CD4-positive, alpha-beta T cell treated with Interleukin-15 for 4 hours (primary cell): ENCODE results near the gene GLCE.

Experiments
- DNase-seq: peaks from one replicate; pipeline ENCODE4 v3.0.0-alpha.2; 2020; ENCODE audit warnings: low spot score

Gene GLCE

DNA sequence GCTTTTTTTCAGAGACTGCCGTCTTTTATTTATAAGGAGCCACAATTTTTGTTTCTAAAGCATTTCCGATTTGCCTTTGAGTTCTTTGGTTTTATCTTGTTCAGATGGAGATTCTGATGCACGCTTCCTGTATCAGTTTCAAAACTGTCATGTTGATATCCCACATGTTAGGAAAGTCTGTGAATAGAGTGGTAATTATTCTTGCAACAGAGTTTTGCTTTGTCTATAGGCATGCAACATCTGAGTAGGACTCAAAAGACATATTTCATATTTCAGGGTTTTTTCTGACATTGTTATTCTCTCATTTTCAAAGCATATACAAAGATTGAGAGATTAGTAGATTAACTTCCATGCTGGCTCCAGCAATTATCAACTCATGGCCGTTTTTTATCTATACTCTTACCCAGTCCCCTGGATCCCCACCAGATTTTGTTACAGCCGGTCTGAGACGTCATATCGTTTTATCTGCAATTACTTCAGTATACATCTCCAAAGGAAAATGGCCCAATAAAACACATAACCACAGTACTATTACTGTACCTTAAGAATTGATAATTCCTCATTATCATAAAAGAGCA lies 160.6 kb downstream of the GLCE start:
- no peak for DNase-seq
